H9 (cell line): ENCODE results near the gene DGCR8. TPM values are rescaled to one million over a fixed set of nuclear protein-coding genes. Genes with fewer than 3 reads are reported as not detected.

Source experiments
- DNase-seq: peaks from one replicate; pipeline ENCODE4 v3.0.0-alpha.2; 2017
- H2AFZ ChIP-seq: one replicate; pipeline ENCODE4 v1.6.1; 2013; ENCODE audit warnings: mild to moderate bottlenecking, low read length, control low read depth, moderate library complexity
- H2AK5ac ChIP-seq: 2 replicates; pipeline ENCODE4 v1.6.1; 2013; ENCODE audit warnings: low read length, control low read depth, mixed read lengths; ENCODE audit not compliant: insufficient read length
- H2BK120ac ChIP-seq: one replicate; pipeline ENCODE4 v1.6.1; 2013; ENCODE audit warnings: low read depth, mild to moderate bottlenecking, low read length, control low read depth, inconsistent platforms; ENCODE audit not compliant: poor library complexity, severe bottlenecking
- H2BK12ac ChIP-seq: 2 replicates; pipeline ENCODE4 v1.6.1; 2013; ENCODE audit warnings: low read length, control low read depth, mixed read lengths, low read depth; ENCODE audit not compliant: insufficient read length
- H2BK15ac ChIP-seq: 2 replicates; pipeline ENCODE4 v1.6.1; 2013; ENCODE audit warnings: low read depth, low read length, control low read depth
- H2BK20ac ChIP-seq: one replicate; pipeline ENCODE4 v1.6.1; 2013; ENCODE audit warnings: low read depth, mild to moderate bottlenecking, low read length, control low read depth, inconsistent platforms; ENCODE audit not compliant: poor library complexity, severe bottlenecking
- H2BK5ac ChIP-seq: 2 replicates; pipeline ENCODE4 v1.6.1; 2013; ENCODE audit warnings: low read length, control low read depth, mixed read lengths; ENCODE audit not compliant: insufficient read length
- H3K14ac ChIP-seq: 2 replicates; pipeline ENCODE4 v1.6.1; 2013; ENCODE audit warnings: low read length, control low read depth; ENCODE audit not compliant: insufficient read depth
- H3K18ac ChIP-seq: 2 replicates; pipeline ENCODE4 v1.6.1; 2013; ENCODE audit warnings: low read depth, mild to moderate bottlenecking, mixed read lengths, low read length, control low read depth; ENCODE audit not compliant: insufficient read length
- H3K23ac ChIP-seq: 2 replicates; pipeline ENCODE4 v1.6.1; 2013; ENCODE audit warnings: low read length, control low read depth, mixed read lengths, low read depth; ENCODE audit not compliant: insufficient read length
- H3K23me2 ChIP-seq: 2 replicates; pipeline ENCODE4 v1.6.1; 2013; ENCODE audit warnings: low read depth, mild to moderate bottlenecking, mixed read lengths, low read length, control low read depth; ENCODE audit not compliant: insufficient read length, poor library complexity, severe bottlenecking
- H3K27ac ChIP-seq: 2 replicates; pipeline ENCODE4 v1.5.1; 2013; ENCODE audit warnings: low read length, control low read depth, mixed read lengths, low read depth; ENCODE audit not compliant: insufficient read length
- H3K27me3 ChIP-seq: 2 replicates; pipeline ENCODE4 v1.6.1; 2013; ENCODE audit warnings: low read length, control low read depth, inconsistent platforms; ENCODE audit not compliant: insufficient read depth
- H3K4ac ChIP-seq: 2 replicates; pipeline ENCODE4 v1.6.1; 2013; ENCODE audit warnings: low read depth, mild to moderate bottlenecking, control low read depth, inconsistent platforms, low read length, moderate library complexity
- H3K4me1 ChIP-seq: 2 replicates; pipeline ENCODE4 v1.6.1; 2013; ENCODE audit warnings: low read length, control low read depth, inconsistent platforms; ENCODE audit not compliant: insufficient read depth
- H3K4me2 ChIP-seq: 2 replicates; pipeline ENCODE4 v1.6.1; 2013; ENCODE audit warnings: low read length, control low read depth, mixed read lengths; ENCODE audit not compliant: insufficient read length, insufficient read depth
- H3K56ac ChIP-seq: 2 replicates; pipeline ENCODE4 v1.6.1; 2013; ENCODE audit warnings: low read depth, mild to moderate bottlenecking, mixed read lengths, low read length, control low read depth; ENCODE audit not compliant: insufficient read length
- H3K79me1 ChIP-seq: 2 replicates; pipeline ENCODE4 v1.6.1; 2013; ENCODE audit warnings: low read depth, mild to moderate bottlenecking, moderate library complexity, low read length, control low read depth, inconsistent platforms; ENCODE audit not compliant: insufficient read depth, poor library complexity, severe bottlenecking
- H3K79me2 ChIP-seq: 2 replicates; pipeline ENCODE4 v1.6.1; 2013; ENCODE audit warnings: low read length, control low read depth, inconsistent platforms; ENCODE audit not compliant: insufficient read depth
- H3K9ac ChIP-seq: 2 replicates; pipeline ENCODE4 v1.6.1; 2013; ENCODE audit warnings: low read length, control low read depth, mixed read lengths; ENCODE audit not compliant: insufficient read length; ENCODE audit errors: extremely low read depth
- H3K9me3 ChIP-seq: one replicate; pipeline ENCODE4 v1.6.1; 2013; ENCODE audit warnings: low read depth, low read length, inconsistent platforms; ENCODE audit not compliant: control insufficient read depth
- H3T11ph ChIP-seq: one replicate; pipeline ENCODE4 v1.6.1; 2013; ENCODE audit warnings: mild to moderate bottlenecking, low read length, control low read depth, inconsistent platforms
- H4K20me1 ChIP-seq: one replicate; pipeline ENCODE4 v1.6.1; 2013; ENCODE audit not compliant: control insufficient read depth, insufficient read length, insufficient read depth
- H4K5ac ChIP-seq: 2 replicates; pipeline ENCODE4 v1.6.1; 2013; ENCODE audit warnings: low read depth, mild to moderate bottlenecking, mixed read lengths, low read length, control low read depth; ENCODE audit not compliant: insufficient read length
- H4K8ac ChIP-seq: replicated peaks from 2 replicates; pipeline ENCODE4 v1.6.1; 2013; ENCODE audit warnings: low read length, control low read depth, mixed read lengths, low read depth; ENCODE audit not compliant: insufficient read length
- H4K91ac ChIP-seq: 2 replicates; pipeline ENCODE4 v1.6.1; 2013; ENCODE audit warnings: low read depth, mild to moderate bottlenecking, moderate library complexity, mixed read lengths, low read length, control low read depth; ENCODE audit not compliant: insufficient read length
- H3K27ac Mint-ChIP-seq, 3 experiments: 2 replicates in 2 of 3; 3 replicates in 1 of 3; pipeline ENCODE4 v1.8.0; 2020 to 2021; ENCODE audit warnings: mixed read lengths in 3 of 3, mild to moderate bottlenecking in 1 of 3, moderate library complexity in 1 of 3
- H3K27me3 Mint-ChIP-seq: 2 replicates; pipeline ENCODE4 v1.8.0; 2021; ENCODE audit warnings: low read depth, mild to moderate bottlenecking, moderate library complexity, mixed read lengths
- H3K36me3 Mint-ChIP-seq, 3 experiments: 2 replicates in 2 of 3; 3 replicates in 1 of 3; pipeline ENCODE4 v1.8.0; 2020 to 2021; ENCODE audit warnings: low read depth in 3 of 3, mixed read lengths in 3 of 3; ENCODE audit not compliant: insufficient read depth in 1 of 3
- H3K4me1 Mint-ChIP-seq, 2 experiments: 2 replicates each; pipeline ENCODE4 v1.8.0; 2020; ENCODE audit warnings: mixed read lengths in 2 of 2
- H3K4me3 Mint-ChIP-seq, 2 experiments: 2 replicates in 1 of 2; 3 replicates in 1 of 2; pipeline ENCODE4 v1.8.0; 2020 to 2021; ENCODE audit warnings: mild to moderate bottlenecking in 2 of 2, mixed read lengths in 2 of 2, moderate library complexity in 1 of 2
- H3K9me3 Mint-ChIP-seq, 2 experiments: 2 replicates in 1 of 2; 3 replicates in 1 of 2; pipeline ENCODE4 v1.8.0; 2020; ENCODE audit warnings: mild to moderate bottlenecking in 2 of 2, mixed read lengths in 2 of 2, moderate library complexity in 1 of 2
- WGBS: extraction: QIAGEN DNeasy Blood & Tissue Kit; methylation state at CpG from one replicate; pipeline ENCODE4 v1.1.7; 2013; ENCODE audit warnings: missing lambda C conversion rate, low lambda C conversion rate, mixed read lengths; ENCODE audit not compliant: insufficient read length; ENCODE audit errors: extremely low coverage; 5-methylcytosine and 5-hydroxymethylcytosine counted together
- total RNA-seq: library from RNA; stranded (reverse); gene quantifications from 2 replicates; pipeline ENCODE4 v1.2.1, GENCODE V29; 2021
- TF ChIP-seq, protein P1 (sequence below): fragments of 200-600 bp; sonication (generic); conservative IDR thresholded peaks from 3 replicates; pipeline ENCODE4 v1.8.0; 2021; ENCODE audit warnings: antibody characterized with exemption, mild to moderate bottlenecking

DGCR8 gene
- total RNA-seq, 1 experiment from 2014 or later: 74.5 TPM

DNA sequence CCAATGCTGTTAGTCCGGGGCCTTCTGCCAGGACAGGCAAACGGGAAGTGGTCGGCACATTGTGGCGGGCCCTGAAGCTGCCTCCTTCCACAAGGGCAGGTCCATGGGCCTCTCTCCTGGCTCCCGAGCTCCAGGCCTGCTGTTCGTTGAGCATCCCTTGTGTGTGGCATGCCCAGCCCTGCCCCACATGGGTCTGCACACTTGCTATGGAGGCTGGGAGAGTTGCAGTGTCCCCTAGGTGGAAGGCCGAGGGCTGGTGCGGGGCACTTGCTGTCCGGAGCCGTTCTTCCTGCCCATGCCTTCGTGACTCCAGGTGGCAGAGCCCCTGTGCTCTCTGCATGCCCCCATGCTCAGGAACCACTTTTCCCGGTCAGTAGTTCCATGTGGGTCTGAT, 26.0 kb upstream of the DGCR8 start:
- no peak overlapping the region for H2BK12ac ChIP-seq
- peaks cover 2 to 3% of the 10 kb centered on the region in 2 experiments; a peak in 3 of 5 replicates for H3K9me3 Mint-ChIP-seq
- H3K23me2 ChIP-seq: no peaks in the 10 kb centered on the region
- H2BK15ac ChIP-seq: no peak overlapping the region
- H3K4ac ChIP-seq: no peak overlapping the region
- H4K20me1 ChIP-seq: no peaks in the 10 kb centered on the region
- no peak overlapping the region for H3K4me3 Mint-ChIP-seq
- H4K91ac ChIP-seq: no peak overlapping the region
- no peak overlapping the region for H4K8ac ChIP-seq
- no peak overlapping the region for H2AFZ ChIP-seq
- no peak overlapping the region for H3K23ac ChIP-seq
- H3K27ac ChIP-seq: no peak overlapping the region
- H3K9ac ChIP-seq: no peak overlapping the region
- H3K27ac Mint-ChIP-seq: no peak overlapping the region
- H3K4me1 Mint-ChIP-seq: no peaks in the 10 kb centered on the region
- no peak for DNase-seq
- H3K4me1 ChIP-seq: no peaks in the 10 kb centered on the region
- no CpG with 5 or more reads among the region's 12 CpGs for WGBS
- TF ChIP-seq, protein P1, sequence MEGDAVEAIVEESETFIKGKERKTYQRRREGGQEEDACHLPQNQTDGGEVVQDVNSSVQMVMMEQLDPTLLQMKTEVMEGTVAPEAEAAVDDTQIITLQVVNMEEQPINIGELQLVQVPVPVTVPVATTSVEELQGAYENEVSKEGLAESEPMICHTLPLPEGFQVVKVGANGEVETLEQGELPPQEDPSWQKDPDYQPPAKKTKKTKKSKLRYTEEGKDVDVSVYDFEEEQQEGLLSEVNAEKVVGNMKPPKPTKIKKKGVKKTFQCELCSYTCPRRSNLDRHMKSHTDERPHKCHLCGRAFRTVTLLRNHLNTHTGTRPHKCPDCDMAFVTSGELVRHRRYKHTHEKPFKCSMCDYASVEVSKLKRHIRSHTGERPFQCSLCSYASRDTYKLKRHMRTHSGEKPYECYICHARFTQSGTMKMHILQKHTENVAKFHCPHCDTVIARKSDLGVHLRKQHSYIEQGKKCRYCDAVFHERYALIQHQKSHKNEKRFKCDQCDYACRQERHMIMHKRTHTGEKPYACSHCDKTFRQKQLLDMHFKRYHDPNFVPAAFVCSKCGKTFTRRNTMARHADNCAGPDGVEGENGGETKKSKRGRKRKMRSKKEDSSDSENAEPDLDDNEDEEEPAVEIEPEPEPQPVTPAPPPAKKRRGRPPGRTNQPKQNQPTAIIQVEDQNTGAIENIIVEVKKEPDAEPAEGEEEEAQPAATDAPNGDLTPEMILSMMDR: no peak
- H3K27me3 Mint-ChIP-seq: no peaks in the 10 kb centered on the region; the same call in 1 of the 2 replicates
- H2BK120ac ChIP-seq: no peak overlapping the region
- H4K5ac ChIP-seq: no peak overlapping the region
- no peak overlapping the region for H2BK5ac ChIP-seq
- peaks cover 2 to 13% (median 3%) of the 10 kb centered on the region in 3 experiments; a peak in 6 of 7 replicates for H3K36me3 Mint-ChIP-seq
- no peak overlapping the region for H2BK20ac ChIP-seq
- no peaks in the 10 kb centered on the region for H3K9me3 ChIP-seq
- H3T11ph ChIP-seq: no peak overlapping the region
- H3K27me3 ChIP-seq: no peaks in the 10 kb centered on the region
- no peaks in the 10 kb centered on the region for H3K79me1 ChIP-seq
- no peak overlapping the region for H3K56ac ChIP-seq
- no peak overlapping the region for H3K4me2 ChIP-seq
- no peak overlapping the region for H2AK5ac ChIP-seq
- no peak overlapping the region for H3K14ac ChIP-seq
- no peak overlapping the region for H3K18ac ChIP-seq
- no peaks in the 10 kb centered on the region for H3K79me2 ChIP-seq
